Vagina (tissue), 2 donors: Measurements from ENCODE around the gene CSTPP1. TPM values are rescaled to one million over a fixed set of nuclear protein-coding genes. Genes with fewer than 3 reads are reported as not detected.

Experiments used
- DNase-seq, 2 donors: peaks; one replicate each; pipeline ENCODE4 v3.0.0-alpha.2; 2017; ENCODE audit errors: extremely low spot score in 2 of 2
- H3K27ac ChIP-seq: fragments of 200-600 bp; sonication (generic); one replicate; pipeline ENCODE4 v1.5.1; 2019
- H3K27me3 ChIP-seq: fragments of 200-600 bp; sonication (generic); one replicate; pipeline ENCODE4 v1.5.1; 2019
- H3K36me3 ChIP-seq, 2 donors: fragments of 200-600 bp; sonication (generic); one replicate each; pipeline ENCODE4 v1.5.1; 2017 to 2019
- H3K4me1 ChIP-seq: fragments of 200-600 bp; sonication (generic); one replicate; pipeline ENCODE4 v1.5.1; 2019
- H3K4me3 ChIP-seq, 2 donors: fragments of 200-600 bp; sonication (generic); 1 replicate in 1 of 2; 2 replicates in 1 of 2; pipeline ENCODE4 v1.5.1; 2016 to 2019
- H3K9me3 ChIP-seq: fragments of 200-600 bp; sonication (generic); one replicate; pipeline ENCODE4 v1.5.1; 2019
- POLR2A ChIP-seq, 2 donors: fragments of 450-650 bp; IDR thresholded peaks; one replicate each; pipeline ENCODE4 v1.6.1; 2017; ENCODE audit warnings: antibody characterized with exemption in 2 of 2, mild to moderate bottlenecking in 2 of 2, moderate library complexity in 2 of 2
- POLR2AphosphoS5 ChIP-seq, 2 donors: sonication (generic); formaldehyde crosslinking; IDR thresholded peaks; one replicate each; pipeline ENCODE4 v1.9.0; 2017; ENCODE audit warnings: antibody characterized with exemption in 2 of 2, mild to moderate bottlenecking in 2 of 2, low read depth in 1 of 2; ENCODE audit not compliant: insufficient read depth in 1 of 2
- intact Hi-C: fragments of 100-400 bp; cut with DNase I; formaldehyde crosslinking; loops from one replicate; pipeline ENCODE4 v1.15.1; 2023
- total RNA-seq: library from RNA; depleted of rRNA; stranded (reverse); fragments of >200 nt; gene quantifications from one replicate; pipeline ENCODE4 v1.2.3, GENCODE V29; 2016
- TF ChIP-seq, protein P1 (sequence below), 3 experiments: fragments of 450-650 bp in 2 of 3; fragments of 200-600 bp in 1 of 3; sonication (generic) in 1 of 3; IDR thresholded peaks; one replicate each; pipeline ENCODE4 v1.5.1; 2017 to 2019; ENCODE audit warnings: antibody characterized with exemption in 3 of 3, mild to moderate bottlenecking in 2 of 3, moderate library complexity in 2 of 3

Gene CSTPP1
- total RNA-seq, 1 donor from 2014 or later, result 30.7 TPM

DNA sequence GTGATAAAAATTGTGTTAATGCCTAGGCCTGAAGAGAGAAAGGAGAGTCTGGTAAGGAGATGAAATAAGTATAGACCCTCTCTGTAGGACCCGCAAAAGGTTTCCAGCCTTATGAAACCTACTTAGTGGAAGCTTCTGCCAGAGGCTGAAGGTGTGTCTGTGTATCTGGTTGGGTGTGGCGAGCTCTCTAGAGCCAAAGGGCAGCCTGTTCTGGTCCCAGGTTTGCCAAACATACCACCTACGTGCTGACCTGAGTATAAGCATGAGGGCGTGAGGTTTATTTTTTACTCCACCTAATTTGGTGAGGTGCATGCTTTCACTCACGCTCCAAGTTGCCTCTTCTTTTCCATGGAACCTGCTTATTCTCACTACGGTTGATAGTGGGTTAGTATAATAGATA lies 5.6 kb downstream of the CSTPP1 start:
- no peaks in the 10 kb centered on the region for H3K27me3 ChIP-seq
- intact Hi-C loops, result no loop called here
- no peak overlapping the region for H3K27ac ChIP-seq
- TF ChIP-seq POLR2AphosphoS5 (IDR thresholded peaks at IDR 0.05; ENCODE audit: insufficient read depth in 1 of 2, low read depth in 1 of 2), result no peak
- TF ChIP-seq, protein P1, sequence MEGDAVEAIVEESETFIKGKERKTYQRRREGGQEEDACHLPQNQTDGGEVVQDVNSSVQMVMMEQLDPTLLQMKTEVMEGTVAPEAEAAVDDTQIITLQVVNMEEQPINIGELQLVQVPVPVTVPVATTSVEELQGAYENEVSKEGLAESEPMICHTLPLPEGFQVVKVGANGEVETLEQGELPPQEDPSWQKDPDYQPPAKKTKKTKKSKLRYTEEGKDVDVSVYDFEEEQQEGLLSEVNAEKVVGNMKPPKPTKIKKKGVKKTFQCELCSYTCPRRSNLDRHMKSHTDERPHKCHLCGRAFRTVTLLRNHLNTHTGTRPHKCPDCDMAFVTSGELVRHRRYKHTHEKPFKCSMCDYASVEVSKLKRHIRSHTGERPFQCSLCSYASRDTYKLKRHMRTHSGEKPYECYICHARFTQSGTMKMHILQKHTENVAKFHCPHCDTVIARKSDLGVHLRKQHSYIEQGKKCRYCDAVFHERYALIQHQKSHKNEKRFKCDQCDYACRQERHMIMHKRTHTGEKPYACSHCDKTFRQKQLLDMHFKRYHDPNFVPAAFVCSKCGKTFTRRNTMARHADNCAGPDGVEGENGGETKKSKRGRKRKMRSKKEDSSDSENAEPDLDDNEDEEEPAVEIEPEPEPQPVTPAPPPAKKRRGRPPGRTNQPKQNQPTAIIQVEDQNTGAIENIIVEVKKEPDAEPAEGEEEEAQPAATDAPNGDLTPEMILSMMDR (IDR thresholded peaks at IDR 0.05), result no peak
- H3K4me3 ChIP-seq, result no peak overlapping the region
- DNase-seq, result no peak
- H3K4me1 ChIP-seq, result peaks cover 7% of the 10 kb centered on the region
- no peaks in the 10 kb centered on the region for H3K36me3 ChIP-seq
- no peaks in the 10 kb centered on the region for H3K9me3 ChIP-seq

DNA sequence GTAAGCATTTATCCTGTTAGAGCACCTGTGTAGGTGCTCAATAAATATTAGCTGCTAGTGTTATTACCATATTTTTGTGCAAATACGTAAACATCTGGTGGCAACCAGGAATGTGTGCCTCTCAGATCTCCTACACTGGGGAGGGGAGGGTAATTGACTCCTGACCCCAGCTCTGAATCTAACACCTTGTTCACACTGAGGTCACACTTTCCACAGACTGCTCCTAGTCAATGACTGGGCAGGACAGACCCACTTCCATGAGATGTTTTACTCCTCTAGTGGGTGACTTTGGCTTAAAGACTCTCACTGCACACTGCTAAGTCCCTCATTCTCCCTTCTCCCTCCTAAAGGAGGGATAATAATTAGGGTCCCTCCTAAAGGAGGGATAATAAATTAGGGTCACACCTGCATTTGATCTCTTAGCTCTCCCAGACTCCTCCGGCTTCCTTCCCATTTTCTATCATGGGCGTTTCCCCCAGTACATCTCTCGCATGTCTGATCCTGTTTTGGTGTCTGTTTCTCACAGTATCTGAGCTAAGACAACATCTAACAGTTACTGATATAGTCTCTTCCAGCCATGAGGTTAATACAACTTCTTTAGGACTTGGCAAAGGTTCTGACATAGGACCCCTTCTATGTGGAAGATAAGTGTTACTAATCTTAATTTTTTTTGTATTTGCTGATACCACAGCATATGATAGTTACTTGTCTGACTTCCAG lies 8.0 kb downstream of the CSTPP1 start:
- intact Hi-C loops, result no loop called here
- TF ChIP-seq POLR2A (IDR thresholded peaks at IDR 0.05) (no peak), POLR2AphosphoS5 (IDR thresholded peaks at IDR 0.05; ENCODE audit: insufficient read depth in 1 of 2, low read depth in 1 of 2) (no peak)
- TF ChIP-seq, protein P1 (IDR thresholded peaks at IDR 0.05), result no peak
- H3K4me3 ChIP-seq, result no peak overlapping the region
- H3K27ac ChIP-seq, result no peak overlapping the region
- H3K9me3 ChIP-seq, result no peaks in the 10 kb centered on the region
- H3K36me3 ChIP-seq, result no peaks in the 10 kb centered on the region
- no peak for DNase-seq
- H3K27me3 ChIP-seq, result no peaks in the 10 kb centered on the region
- peaks cover 17% of the 10 kb centered on the region for H3K4me1 ChIP-seq

DNA sequence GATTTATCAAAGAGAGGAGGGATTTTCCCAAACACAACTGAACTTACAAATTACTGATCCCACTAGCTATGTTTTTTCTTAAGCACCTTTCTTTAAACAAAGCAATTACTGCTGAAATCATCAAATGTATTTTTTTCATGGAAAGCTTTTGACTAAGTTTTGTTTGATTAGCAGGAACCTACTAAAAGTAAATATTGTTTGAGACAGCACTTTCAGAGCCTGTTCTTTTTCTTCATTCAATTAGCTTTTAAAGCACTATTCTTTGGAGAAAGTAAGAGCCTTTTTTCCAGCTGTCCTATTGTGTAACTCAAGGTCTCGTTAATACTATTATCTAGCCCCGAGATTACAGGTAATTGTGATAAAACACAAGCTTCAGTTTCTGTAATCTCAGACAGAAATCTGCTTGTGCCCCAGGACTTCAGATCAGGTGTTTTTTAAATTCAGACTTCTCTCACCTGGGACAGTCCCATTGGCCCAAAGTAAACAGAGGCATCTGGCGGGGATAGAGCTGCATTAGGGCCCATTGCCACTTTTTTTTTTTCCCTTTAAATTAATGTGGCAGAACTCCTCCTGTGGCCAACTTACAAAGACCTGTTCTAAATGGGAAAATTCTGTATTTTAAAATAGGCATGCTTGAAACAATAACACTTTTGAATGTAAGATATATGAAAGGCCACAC lies 11.0 kb downstream of the CSTPP1 start:
- TF ChIP-seq POLR2AphosphoS5 (IDR thresholded peaks at IDR 0.05; ENCODE audit: insufficient read depth in 1 of 2, low read depth in 1 of 2), result no peak
- TF ChIP-seq, protein P1 (IDR thresholded peaks at IDR 0.05), result no peak
- TF ChIP-seq POLR2A (IDR thresholded peaks at IDR 0.05), result no peak
- Histone ChIP-seq H3K27ac (peak overlapping the region; percentile 18), H3K36me3 (no peaks in the 10 kb centered on the region), H3K9me3 (no peaks in the 10 kb centered on the region), H3K4me3 (no peak overlapping the region), H3K4me1 (peaks cover 17% of the 10 kb centered on the region), H3K27me3 (no peaks in the 10 kb centered on the region)
- DNase-seq, result no peak
- intact Hi-C loops, result no loop called here

DNA sequence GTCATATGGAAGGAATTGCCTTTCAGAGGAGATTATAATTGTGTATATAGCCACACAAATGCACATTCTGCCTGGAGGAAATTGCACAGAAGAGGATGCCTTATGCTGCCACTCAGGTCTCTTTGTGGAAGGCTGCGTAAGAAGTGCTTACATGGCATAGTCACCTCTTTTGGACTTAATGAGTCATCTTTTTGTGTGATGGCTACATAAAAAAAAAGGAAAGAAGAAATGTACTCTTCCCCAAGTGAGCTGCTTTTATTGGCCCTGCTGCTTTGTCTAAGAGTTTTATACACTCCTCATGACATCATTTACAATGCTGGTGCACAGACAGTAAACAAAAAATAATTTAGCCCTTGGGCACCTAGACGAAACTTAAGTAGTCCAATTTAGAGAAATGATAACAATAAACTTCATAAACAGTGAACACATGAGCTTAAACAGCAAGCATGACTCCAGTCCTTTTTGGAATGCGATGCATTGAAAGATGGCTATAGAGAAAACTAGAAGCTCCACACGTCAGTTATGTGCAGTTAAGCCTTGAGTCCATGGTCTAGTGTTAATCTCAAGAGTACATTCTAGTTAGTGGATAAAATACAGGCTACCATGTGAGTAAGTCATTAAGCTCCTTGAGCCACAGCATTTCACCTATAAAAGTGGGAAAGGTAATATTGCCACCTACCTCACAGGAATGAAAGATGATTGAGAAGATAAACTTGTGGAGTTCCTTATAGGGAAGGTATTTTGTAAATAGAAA lies 12.0 kb downstream of the CSTPP1 start:
- no peak for DNase-seq
- no peaks in the 10 kb centered on the region for H3K36me3 ChIP-seq
- H3K4me1 ChIP-seq, result peaks cover 17% of the 10 kb centered on the region
- TF ChIP-seq POLR2AphosphoS5 (IDR thresholded peaks at IDR 0.05; ENCODE audit: insufficient read depth in 1 of 2, low read depth in 1 of 2), result peak in 1 of 2 donors; percentile 70
- TF ChIP-seq POLR2A (IDR thresholded peaks at IDR 0.05), result no peak
- TF ChIP-seq, protein P1 (IDR thresholded peaks at IDR 0.05), result no peak
- H3K27me3 ChIP-seq, result no peaks in the 10 kb centered on the region
- peak overlapping the region; percentile 18 for H3K27ac ChIP-seq
- no peak overlapping the region for H3K4me3 ChIP-seq
- H3K9me3 ChIP-seq, result no peaks in the 10 kb centered on the region
- intact Hi-C loops, result no loop called here
